ENCODE results near the gene CDH16. TPM values are rescaled to one million over a fixed set of nuclear protein-coding genes. Genes with fewer than 3 reads are reported as not detected.
"Not testable (repeated sequence)": the region's sequence is repeated elsewhere in the genome, so short reads cannot be mapped to it uniquely, and the experiment has no call there.

The CDH16 gene
- total and polyA plus RNA-seq, 2 experiments from 2014 or later, result not detected

DNA sequence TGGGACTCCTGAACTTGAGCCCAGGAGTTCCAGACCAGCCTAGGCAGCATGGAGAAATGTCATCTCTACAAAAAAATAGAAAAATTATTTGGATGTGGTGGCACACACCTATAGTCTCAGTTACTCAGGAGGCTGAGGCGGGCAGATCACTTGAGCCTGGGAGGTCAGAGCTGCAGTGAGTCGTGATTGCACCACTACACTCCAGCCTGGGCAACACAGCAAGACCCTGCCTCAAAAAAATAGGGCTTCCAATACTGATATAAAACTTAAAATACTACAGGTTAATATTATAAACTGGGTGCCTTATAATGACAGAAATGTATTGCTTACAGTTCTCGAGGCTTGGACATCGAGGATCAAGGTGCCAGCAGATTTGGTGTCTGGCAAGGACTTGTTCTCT is 27.3 kb upstream of the CDH16 start:
- Histone ChIP-seq H3K27me3 (ENCODE audit: insufficient read depth) (peaks cover 37% of the 10 kb centered on the region), H3K79me2 (replicated peaks; ENCODE audit: insufficient read depth) (no peaks in the 10 kb centered on the region), H3K4me2 (no peak overlapping the region), H3K4me3 (no peak overlapping the region), H4K20me1 (replicated peaks; ENCODE audit: insufficient read depth) (no peaks in the 10 kb centered on the region), H2AFZ (no peak overlapping the region), H3K9me2 (ENCODE audit: insufficient read depth) (no peaks in the 10 kb centered on the region), H3K4me1 (ENCODE audit: insufficient read depth) (peaks cover 3% of the 10 kb centered on the region; the same call in 1 of the 2 replicates), H3K27ac (ENCODE audit: low read depth) (no peak overlapping the region), H3F3A (replicated peaks; ENCODE audit: low read depth) (no peaks in the 10 kb centered on the region), H3K36me3 (ENCODE audit: insufficient read depth) (no peaks in the 10 kb centered on the region)
- Mint-ChIP-seq H3K36me3 (ENCODE audit: low read depth) (peaks cover 19% of the 10 kb centered on the region), H3K27ac (no peak overlapping the region), H3K4me1 (no peaks in the 10 kb centered on the region; the same call in 2 of the 3 replicates), H3K4me3 (no peak overlapping the region), H3K9me3 (no peaks in the 10 kb centered on the region), H3K27me3 (ENCODE audit: insufficient read depth, low read depth, poor library complexity) (peaks cover 33% of the 10 kb centered on the region)
- ATAC-seq (no peak), DNase-seq (ENCODE audit: low spot score) (no peak)
- TF ChIP-seq JUNB (IDR thresholded peaks at IDR 0.05; ENCODE audit: unreplicated experiment), result no peak
- TF ChIP-seq EZH2phosphoT487 (IDR thresholded peaks at IDR 0.05; ENCODE audit: unreplicated experiment), result no peak
- no peak for TF ChIP-seq ZNF331 (CRISPR knock-in tag; IDR thresholded peaks at IDR 0.05; ENCODE audit: low read depth)
- no peak for TF ChIP-seq STAT1 (IDR thresholded peaks at IDR 0.05; ENCODE audit: unreplicated experiment)
- no peak for TF ChIP-seq ZNF114 (CRISPR knock-in tag; IDR thresholded peaks at IDR 0.05)
- no peak for TF ChIP-seq POLR2AphosphoS5 (IDR thresholded peaks at IDR 0.05; ENCODE audit: low read depth)
- no peak for TF ChIP-seq EZH2 (IDR thresholded peaks at IDR 0.05; ENCODE audit: low read depth, unreplicated experiment)
- TF ChIP-seq, protein P1, sequence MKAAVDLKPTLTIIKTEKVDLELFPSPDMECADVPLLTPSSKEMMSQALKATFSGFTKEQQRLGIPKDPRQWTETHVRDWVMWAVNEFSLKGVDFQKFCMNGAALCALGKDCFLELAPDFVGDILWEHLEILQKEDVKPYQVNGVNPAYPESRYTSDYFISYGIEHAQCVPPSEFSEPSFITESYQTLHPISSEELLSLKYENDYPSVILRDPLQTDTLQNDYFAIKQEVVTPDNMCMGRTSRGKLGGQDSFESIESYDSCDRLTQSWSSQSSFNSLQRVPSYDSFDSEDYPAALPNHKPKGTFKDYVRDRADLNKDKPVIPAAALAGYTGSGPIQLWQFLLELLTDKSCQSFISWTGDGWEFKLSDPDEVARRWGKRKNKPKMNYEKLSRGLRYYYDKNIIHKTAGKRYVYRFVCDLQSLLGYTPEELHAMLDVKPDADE (IDR thresholded peaks at IDR 0.05), result no peak
- TF ChIP-seq, protein P2, sequence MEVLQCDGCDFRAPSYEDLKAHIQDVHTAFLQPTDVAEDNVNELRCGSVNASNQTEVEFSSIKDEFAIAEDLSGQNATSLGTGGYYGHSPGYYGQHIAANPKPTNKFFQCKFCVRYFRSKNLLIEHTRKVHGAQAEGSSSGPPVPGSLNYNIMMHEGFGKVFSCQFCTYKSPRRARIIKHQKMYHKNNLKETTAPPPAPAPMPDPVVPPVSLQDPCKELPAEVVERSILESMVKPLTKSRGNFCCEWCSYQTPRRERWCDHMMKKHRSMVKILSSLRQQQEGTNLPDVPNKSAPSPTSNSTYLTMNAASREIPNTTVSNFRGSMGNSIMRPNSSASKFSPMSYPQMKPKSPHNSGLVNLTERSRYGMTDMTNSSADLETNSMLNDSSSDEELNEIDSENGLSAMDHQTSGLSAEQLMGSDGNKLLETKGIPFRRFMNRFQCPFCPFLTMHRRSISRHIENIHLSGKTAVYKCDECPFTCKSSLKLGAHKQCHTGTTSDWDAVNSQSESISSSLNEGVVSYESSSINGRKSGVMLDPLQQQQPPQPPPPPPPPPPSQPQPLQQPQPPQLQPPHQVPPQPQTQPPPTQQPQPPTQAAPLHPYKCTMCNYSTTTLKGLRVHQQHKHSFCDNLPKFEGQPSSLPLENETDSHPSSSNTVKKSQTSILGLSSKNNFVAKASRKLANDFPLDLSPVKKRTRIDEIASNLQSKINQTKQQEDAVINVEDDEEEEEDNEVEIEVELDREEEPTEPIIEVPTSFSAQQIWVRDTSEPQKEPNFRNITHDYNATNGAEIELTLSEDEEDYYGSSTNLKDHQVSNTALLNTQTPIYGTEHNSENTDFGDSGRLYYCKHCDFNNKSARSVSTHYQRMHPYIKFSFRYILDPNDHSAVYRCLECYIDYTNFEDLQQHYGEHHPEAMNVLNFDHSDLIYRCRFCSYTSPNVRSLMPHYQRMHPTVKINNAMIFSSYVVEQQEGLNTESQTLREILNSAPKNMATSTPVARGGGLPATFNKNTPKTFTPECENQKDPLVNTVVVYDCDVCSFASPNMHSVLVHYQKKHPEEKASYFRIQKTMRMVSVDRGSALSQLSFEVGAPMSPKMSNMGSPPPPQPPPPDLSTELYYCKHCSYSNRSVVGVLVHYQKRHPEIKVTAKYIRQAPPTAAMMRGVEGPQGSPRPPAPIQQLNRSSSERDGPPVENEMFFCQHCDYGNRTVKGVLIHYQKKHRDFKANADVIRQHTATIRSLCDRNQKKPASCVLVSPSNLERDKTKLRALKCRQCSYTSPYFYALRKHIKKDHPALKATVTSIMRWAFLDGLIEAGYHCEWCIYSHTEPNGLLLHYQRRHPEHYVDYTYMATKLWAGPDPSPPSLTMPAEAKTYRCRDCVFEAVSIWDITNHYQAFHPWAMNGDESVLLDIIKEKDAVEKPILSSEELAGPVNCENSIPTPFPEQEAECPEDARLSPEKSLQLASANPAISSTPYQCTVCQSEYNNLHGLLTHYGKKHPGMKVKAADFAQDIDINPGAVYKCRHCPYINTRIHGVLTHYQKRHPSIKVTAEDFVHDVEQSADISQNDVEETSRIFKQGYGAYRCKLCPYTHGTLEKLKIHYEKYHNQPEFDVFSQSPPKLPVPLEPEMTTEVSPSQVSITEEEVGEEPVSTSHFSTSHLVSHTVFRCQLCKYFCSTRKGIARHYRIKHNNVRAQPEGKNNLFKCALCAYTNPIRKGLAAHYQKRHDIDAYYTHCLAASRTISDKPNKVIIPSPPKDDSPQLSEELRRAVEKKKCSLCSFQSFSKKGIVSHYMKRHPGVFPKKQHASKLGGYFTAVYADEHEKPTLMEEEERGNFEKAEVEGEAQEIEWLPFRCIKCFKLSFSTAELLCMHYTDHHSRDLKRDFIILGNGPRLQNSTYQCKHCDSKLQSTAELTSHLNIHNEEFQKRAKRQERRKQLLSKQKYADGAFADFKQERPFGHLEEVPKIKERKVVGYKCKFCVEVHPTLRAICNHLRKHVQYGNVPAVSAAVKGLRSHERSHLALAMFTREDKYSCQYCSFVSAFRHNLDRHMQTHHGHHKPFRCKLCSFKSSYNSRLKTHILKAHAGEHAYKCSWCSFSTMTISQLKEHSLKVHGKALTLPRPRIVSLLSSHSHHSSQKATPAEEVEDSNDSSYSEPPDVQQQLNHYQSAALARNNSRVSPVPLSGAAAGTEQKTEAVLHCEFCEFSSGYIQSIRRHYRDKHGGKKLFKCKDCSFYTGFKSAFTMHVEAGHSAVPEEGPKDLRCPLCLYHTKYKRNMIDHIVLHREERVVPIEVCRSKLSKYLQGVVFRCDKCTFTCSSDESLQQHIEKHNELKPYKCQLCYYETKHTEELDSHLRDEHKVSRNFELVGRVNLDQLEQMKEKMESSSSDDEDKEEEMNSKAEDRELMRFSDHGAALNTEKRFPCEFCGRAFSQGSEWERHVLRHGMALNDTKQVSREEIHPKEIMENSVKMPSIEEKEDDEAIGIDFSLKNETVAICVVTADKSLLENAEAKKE (CRISPR knock-in tag; IDR thresholded peaks at IDR 0.05), result no peak

DNA sequence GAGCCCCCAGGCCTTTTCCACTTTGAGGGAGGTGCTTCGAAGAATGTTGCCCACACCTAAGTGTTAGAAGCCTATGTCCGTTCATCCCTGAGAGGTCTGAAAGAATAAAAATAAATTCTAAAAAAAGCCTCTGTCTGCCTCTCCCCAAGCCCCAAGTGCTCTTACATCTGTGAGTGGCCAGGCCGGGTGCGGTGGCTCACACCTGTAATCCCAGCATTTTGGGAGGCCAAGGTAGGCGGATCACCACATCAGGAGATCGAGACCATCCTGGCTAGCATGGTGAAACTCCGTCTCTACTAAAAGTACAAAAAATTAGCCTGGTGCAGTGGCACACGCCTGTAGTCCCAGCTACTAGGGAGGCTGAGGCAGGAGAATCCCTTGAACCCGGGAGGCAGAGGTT is 26.3 kb upstream of the CDH16 start:
- H4K20me1 ChIP-seq (replicated peaks; ENCODE audit: insufficient read depth); H3K79me2 ChIP-seq (replicated peaks; ENCODE audit: insufficient read depth); H3K4me1 Mint-ChIP-seq; H3K36me3 ChIP-seq (ENCODE audit: insufficient read depth); ATAC-seq; H3K4me2 ChIP-seq; H3K9me3 Mint-ChIP-seq; H2AFZ ChIP-seq; H3K4me3 Mint-ChIP-seq; H3F3A ChIP-seq (replicated peaks; ENCODE audit: low read depth); H3K4me1 ChIP-seq (ENCODE audit: insufficient read depth); H3K27ac Mint-ChIP-seq; H3K4me3 ChIP-seq; H3K27ac ChIP-seq (ENCODE audit: low read depth); DNase-seq (ENCODE audit: low spot score); H3K9me2 ChIP-seq (ENCODE audit: insufficient read depth): not testable (repeated sequence)
- peaks cover 28% of the 10 kb centered on the region for H3K27me3 ChIP-seq (ENCODE audit: insufficient read depth)
- Mint-ChIP-seq H3K27me3 (ENCODE audit: insufficient read depth, low read depth, poor library complexity) (peaks cover 32% of the 10 kb centered on the region), H3K36me3 (ENCODE audit: low read depth) (peaks cover 19% of the 10 kb centered on the region)

Measured in GM23338 (cell line).